Gastrocnemius medialis (tissue), 4 donors: ENCODE measurements around the gene LRRFIP1. TPM values are rescaled to one million over a fixed set of nuclear protein-coding genes. Genes with fewer than 3 reads are reported as not detected.
A peak's percentile ranks its signal among the peaks of the same experiment; 100 is the strongest.

Experiments
- ATAC-seq, 2 donors: fragments of 150-250 bp; one replicate each; pipeline ENCODE4 v1.9.1; 2016
- DNase-seq, 2 donors: peaks; one replicate each; pipeline ENCODE4 v3.0.0-alpha.2; 2019
- H3K27ac ChIP-seq, 4 donors: fragments of 200-600 bp; sonication (generic); 1 replicate in 1 of 4; 2 replicates in 3 of 4; pipeline ENCODE4 v1.5.1; 2016 to 2018; ENCODE audit warnings: mild to moderate bottlenecking in 2 of 4, moderate library complexity in 1 of 4
- H3K27me3 ChIP-seq, 3 donors: fragments of 200-600 bp; sonication (generic) in 2 of 3; 1 replicate in 1 of 3; 2 replicates in 2 of 3; pipeline versions ENCODE4 v1.5.1 to v1.6.0; 2016 to 2019; ENCODE audit warnings: mild to moderate bottlenecking in 1 of 3, moderate library complexity in 1 of 3
- H3K36me3 ChIP-seq, 2 donors: fragments of 200-600 bp; sonication (generic) in 1 of 2; one replicate each; pipeline ENCODE4 v1.5.1; 2017 to 2018
- H3K4me1 ChIP-seq, 2 donors: fragments of 200-600 bp; sonication (generic) in 1 of 2; one replicate each; pipeline ENCODE4 v1.5.1; 2016 to 2017; ENCODE audit warnings: mild to moderate bottlenecking in 2 of 2
- H3K4me3 ChIP-seq, 4 donors: fragments of 200-600 bp; sonication (generic) in 3 of 4; 1 replicate in 1 of 4; 2 replicates in 3 of 4; pipeline ENCODE4 v1.5.1; 2016 to 2019; ENCODE audit warnings: mild to moderate bottlenecking in 2 of 4
- H3K9me3 ChIP-seq, 3 donors: fragments of 200-600 bp; sonication (generic) in 2 of 3; 1 replicate in 1 of 3; 2 replicates in 2 of 3; pipeline ENCODE4 v1.5.1; 2016 to 2019
- POLR2A ChIP-seq, 2 donors: fragments of 450-650 bp; IDR thresholded peaks; one replicate each; pipeline ENCODE4 v1.6.1; 2017; ENCODE audit warnings: antibody characterized with exemption in 2 of 2, mild to moderate bottlenecking in 2 of 2, moderate library complexity in 2 of 2
- in situ Hi-C, 4 donors: fragments of 200-750 bp; cut with MboI; loops; one replicate each; pipeline versions ENCODE4 v1.15.0 to v1.8.0; 2017; ENCODE audit warnings: low sequenced_read_pairs in 4 of 4
- intact Hi-C: fragments of 100-400 bp; cut with DNase I; formaldehyde crosslinking; loops from one replicate; pipeline ENCODE4 v1.15.1; 2023; ENCODE audit warnings: low total_unique reads
- total RNA-seq, 4 donors: library from RNA; depleted of rRNA; stranded (reverse); fragments of >200 nt; gene quantifications; one replicate each; pipeline versions ENCODE4 v1.1.0 to v1.2.3, GENCODE V29; 2016
- TF ChIP-seq, protein P1 (sequence below), 5 experiments: fragments of 450-650 bp in 3 of 5; fragments of 200-600 bp in 2 of 5; sonication (generic) in 2 of 5; IDR thresholded peaks in 4 of 5; conservative IDR thresholded peaks in 1 of 5; 1 replicate in 4 of 5; 2 replicates in 1 of 5; pipeline ENCODE4 v1.5.1; 2016 to 2019; ENCODE audit warnings: antibody characterized with exemption in 5 of 5, mild to moderate bottlenecking in 3 of 5, moderate library complexity in 3 of 5

LRRFIP1 gene
- total RNA-seq, 4 donors from 2014 or later, result 37.9 to 74.1 (median 54.0) TPM

- peak in 1 of 2 donors; percentile 25 for ATAC-seq
- H3K9me3 ChIP-seq, result no peaks in the 10 kb centered on the region
- peaks cover 40 to 69% of the 10 kb centered on the region in 2 donors for H3K4me1 ChIP-seq
- DNase-seq, result no peak
- no peak overlapping the region for H3K4me3 ChIP-seq
- intact Hi-C loops, result loop anchor here (2.0 kb wide), 1 partner anchor 50 kb away; no protein-coding TSS in a partner anchor
- peak overlapping the region; percentile 66 to 94 (median 90) for H3K27ac ChIP-seq
- H3K36me3 ChIP-seq, result no peaks in the 10 kb centered on the region
- no peaks in the 10 kb centered on the region for H3K27me3 ChIP-seq
- TF ChIP-seq POLR2A (IDR thresholded peaks at IDR 0.05), result no peak
- TF ChIP-seq, protein P1, sequence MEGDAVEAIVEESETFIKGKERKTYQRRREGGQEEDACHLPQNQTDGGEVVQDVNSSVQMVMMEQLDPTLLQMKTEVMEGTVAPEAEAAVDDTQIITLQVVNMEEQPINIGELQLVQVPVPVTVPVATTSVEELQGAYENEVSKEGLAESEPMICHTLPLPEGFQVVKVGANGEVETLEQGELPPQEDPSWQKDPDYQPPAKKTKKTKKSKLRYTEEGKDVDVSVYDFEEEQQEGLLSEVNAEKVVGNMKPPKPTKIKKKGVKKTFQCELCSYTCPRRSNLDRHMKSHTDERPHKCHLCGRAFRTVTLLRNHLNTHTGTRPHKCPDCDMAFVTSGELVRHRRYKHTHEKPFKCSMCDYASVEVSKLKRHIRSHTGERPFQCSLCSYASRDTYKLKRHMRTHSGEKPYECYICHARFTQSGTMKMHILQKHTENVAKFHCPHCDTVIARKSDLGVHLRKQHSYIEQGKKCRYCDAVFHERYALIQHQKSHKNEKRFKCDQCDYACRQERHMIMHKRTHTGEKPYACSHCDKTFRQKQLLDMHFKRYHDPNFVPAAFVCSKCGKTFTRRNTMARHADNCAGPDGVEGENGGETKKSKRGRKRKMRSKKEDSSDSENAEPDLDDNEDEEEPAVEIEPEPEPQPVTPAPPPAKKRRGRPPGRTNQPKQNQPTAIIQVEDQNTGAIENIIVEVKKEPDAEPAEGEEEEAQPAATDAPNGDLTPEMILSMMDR (IDR thresholded peaks at IDR 0.05 in 4 of 5, conservative IDR thresholded peaks at IDR 0.05 in 1 of 5), result no peak
- in situ Hi-C loops, result loop anchor here in 1 of 4 donors (10.0 kb wide), 1 partner anchor 56 kb away; the partner anchor contains the start of gene RAB17
Observed at GRCh38 chr2:237650455-237650850, 23.1 kb downstream of the LRRFIP1 start.

GRCh38 chr2:237651761-237652160 lies 24.4 kb downstream of the LRRFIP1 start:
- H3K9me3 ChIP-seq, result no peaks in the 10 kb centered on the region
- in situ Hi-C loops, result loop anchor here in 1 of 4 donors (10.0 kb wide), 1 partner anchor 57 kb away; the partner anchor contains the start of gene RAB17
- no peak overlapping the region for H3K4me3 ChIP-seq
- peak overlapping the region; percentile 31 to 94 (median 62) for H3K27ac ChIP-seq
- H3K27me3 ChIP-seq, result no peaks in the 10 kb centered on the region
- H3K36me3 ChIP-seq, result no peaks in the 10 kb centered on the region
- peak in 1 of 2 donors; percentile 63 for DNase-seq
- peaks cover 34 to 70% of the 10 kb centered on the region in 2 donors for H3K4me1 ChIP-seq
- intact Hi-C loops, result loop anchor here (1.0 to 2.0 kb wide), 2 partner anchors 51 to 69 kb away; no protein-coding TSS in a partner anchor
- TF ChIP-seq, protein P1 (IDR thresholded peaks at IDR 0.05 in 4 of 5, conservative IDR thresholded peaks at IDR 0.05 in 1 of 5), result peak in 4 of 5 experiments; percentile 29 to 68 (median 36)
- no peak for TF ChIP-seq POLR2A (IDR thresholded peaks at IDR 0.05)
- ATAC-seq, result peak in 1 of 2 donors; percentile 74

GRCh38 chr2:237652181-237652580 lies 24.8 kb downstream of the LRRFIP1 start:
- no peaks in the 10 kb centered on the region for H3K27me3 ChIP-seq
- ATAC-seq, result peak in 1 of 2 donors; percentile 67
- no peaks in the 10 kb centered on the region for H3K9me3 ChIP-seq
- no peak for TF ChIP-seq POLR2A (IDR thresholded peaks at IDR 0.05)
- TF ChIP-seq, protein P1 (IDR thresholded peaks at IDR 0.05 in 4 of 5, conservative IDR thresholded peaks at IDR 0.05 in 1 of 5), result no peak
- H3K4me3 ChIP-seq, result no peak overlapping the region
- in situ Hi-C loops, result loop anchor here in 1 of 4 donors (10.0 kb wide), 1 partner anchor 57 kb away; the partner anchor contains the start of gene RAB17
- peak overlapping the region; percentile 31 to 94 (median 62) for H3K27ac ChIP-seq
- peaks cover 30 to 66% of the 10 kb centered on the region in 2 donors for H3K4me1 ChIP-seq
- no peaks in the 10 kb centered on the region for H3K36me3 ChIP-seq
- intact Hi-C loops, result no loop called here
- peak in 1 of 2 donors; percentile 61 for DNase-seq

GRCh38 chr2:237652854-237653253 lies 25.5 kb downstream of the LRRFIP1 start:
- TF ChIP-seq, protein P1 (IDR thresholded peaks at IDR 0.05 in 4 of 5, conservative IDR thresholded peaks at IDR 0.05 in 1 of 5), result no peak
- TF ChIP-seq POLR2A (IDR thresholded peaks at IDR 0.05), result no peak
- intact Hi-C loops, result no loop called here
- no peak overlapping the region for H3K4me3 ChIP-seq
- in situ Hi-C loops, result loop anchor here in 1 of 4 donors (10.0 kb wide), 1 partner anchor 58 kb away; the partner anchor contains the start of gene RAB17
- ATAC-seq, result no peak
- H3K27ac ChIP-seq, result peak overlapping the region in 3 of 4 donors; percentile 31 to 94 (median 88)
- no peaks in the 10 kb centered on the region for H3K9me3 ChIP-seq
- H3K27me3 ChIP-seq, result no peaks in the 10 kb centered on the region
- H3K36me3 ChIP-seq, result no peaks in the 10 kb centered on the region
- H3K4me1 ChIP-seq, result peaks cover 25 to 59% of the 10 kb centered on the region in 2 donors
- no peak for DNase-seq
